Measurements from ENCODE around the gene ZC3H7B. TPM values are rescaled to one million over a fixed set of nuclear protein-coding genes. Genes with fewer than 3 reads are reported as not detected.

Gene ZC3H7B
- polyA plus RNA-seq, 3 donors, result 0.31 to 15.7 (median 0.49) TPM

GRCh38 chr22:41311487-41311886, 10.2 kb downstream of the ZC3H7B start:
- H3K9me3 ChIP-seq (replicated peaks in 1 of 2; ENCODE audit: control insufficient read depth in 1 of 2, insufficient read depth in 1 of 2, low read length in 2 of 2), result no peaks in the 10 kb centered on the region
- H4K20me1 ChIP-seq (ENCODE audit: insufficient read depth, low read length), result peaks cover 69% of the 10 kb centered on the region
- 75% methylated on average over 2 of the region's 5 CpGs for WGBS (ENCODE audit: insufficient coverage)
- Mint-ChIP-seq H3K27me3 (ENCODE audit: low read depth in 3 of 3) (peaks cover 0 to under 1% (median 0%) of the 10 kb centered on the region in 3 donors), H3K27ac (peak overlapping the region in 2 of 7 donors; percentile 58 to 75), H3K9me3 (peaks cover 0 to 2% (median 0%) of the 10 kb centered on the region in 7 donors), H3K4me1 (peaks cover 22% of the 10 kb centered on the region), H3K36me3 (peaks cover 25 to 35% of the 10 kb centered on the region in 2 donors), H3K4me3 (no peak overlapping the region)
- TF ChIP-seq CTCF (IDR thresholded peaks at IDR 0.05), result no peak
- H3K27me3 ChIP-seq (ENCODE audit: control insufficient read depth in 2 of 2, insufficient read depth in 2 of 2, low read length in 2 of 2), result no peaks in the 10 kb centered on the region
- H3K4me3 ChIP-seq (replicated peaks in 1 of 3; ENCODE audit: low read depth in 2 of 3, low read length in 3 of 3), result no peak overlapping the region
- H2AFZ ChIP-seq (ENCODE audit: insufficient read depth, low read depth, low read length, poor library complexity, severe bottlenecking), result no peak overlapping the region
- no peak for DNase-seq
- peaks cover 21 to 31% of the 10 kb centered on the region in 2 donors for H3K36me3 ChIP-seq (replicated peaks in 1 of 2; ENCODE audit: control insufficient read depth in 1 of 2, insufficient read depth in 2 of 2, low read length in 2 of 2)
- H3K4me2 ChIP-seq (replicated peaks; ENCODE audit: extremely low read depth, low read length, poor library complexity, severe bottlenecking), result no peak overlapping the region
- H3K79me2 ChIP-seq (ENCODE audit: insufficient read depth, low read length), result peaks cover 80% of the 10 kb centered on the region
- no peaks in the 10 kb centered on the region for H3K4me1 ChIP-seq (ENCODE audit: control insufficient read depth in 1 of 2, insufficient read depth in 2 of 2, low read length in 2 of 2)
- intact Hi-C loops (cut with micrococcal nuclease), result no loop called here
- no peak overlapping the region for H3K9ac ChIP-seq (ENCODE audit: insufficient read depth, low read length, poor library complexity, severe bottlenecking)
- H3K27ac ChIP-seq (ENCODE audit: low read depth in 1 of 2, low read length in 2 of 2), result no peak overlapping the region

- no peaks in the 10 kb centered on the region for H3K9me3 ChIP-seq (replicated peaks in 1 of 2; ENCODE audit: control insufficient read depth in 1 of 2, insufficient read depth in 1 of 2, low read length in 2 of 2)
- peaks cover 66% of the 10 kb centered on the region for H3K79me2 ChIP-seq (ENCODE audit: insufficient read depth, low read length)
- H3K4me2 ChIP-seq (replicated peaks; ENCODE audit: extremely low read depth, low read length, poor library complexity, severe bottlenecking), result no peak overlapping the region
- H3K4me3 Mint-ChIP-seq, result no peak overlapping the region
- no peak overlapping the region for H3K9ac ChIP-seq (ENCODE audit: insufficient read depth, low read length, poor library complexity, severe bottlenecking)
- no peak overlapping the region for H2AFZ ChIP-seq (ENCODE audit: insufficient read depth, low read depth, low read length, poor library complexity, severe bottlenecking)
- no peak overlapping the region for H3K27ac Mint-ChIP-seq
- DNase-seq, result no peak
- H4K20me1 ChIP-seq (ENCODE audit: insufficient read depth, low read length), result peaks cover 49% of the 10 kb centered on the region
- no peak overlapping the region for H3K4me3 ChIP-seq (replicated peaks in 1 of 3; ENCODE audit: low read depth in 2 of 3, low read length in 3 of 3)
- peaks cover 0 to 2% (median 0%) of the 10 kb centered on the region in 7 donors for H3K9me3 Mint-ChIP-seq
- H3K4me1 Mint-ChIP-seq, result peaks cover 7% of the 10 kb centered on the region
- no peak for TF ChIP-seq CTCF (IDR thresholded peaks at IDR 0.05)
- no peaks in the 10 kb centered on the region for H3K4me1 ChIP-seq (ENCODE audit: control insufficient read depth in 1 of 2, insufficient read depth in 2 of 2, low read length in 2 of 2)
- H3K27me3 Mint-ChIP-seq (ENCODE audit: low read depth in 3 of 3), result peaks cover 0 to 3% (median 0%) of the 10 kb centered on the region in 3 donors
- 100% methylated on average over 1 of the region's 8 CpGs for WGBS (ENCODE audit: insufficient coverage)
- no peak overlapping the region for H3K27ac ChIP-seq (ENCODE audit: low read depth in 1 of 2, low read length in 2 of 2)
- no peaks in the 10 kb centered on the region for H3K27me3 ChIP-seq (ENCODE audit: control insufficient read depth in 2 of 2, insufficient read depth in 2 of 2, low read length in 2 of 2)
- intact Hi-C loops (cut with micrococcal nuclease), result no loop called here
- peaks cover 12 to 18% of the 10 kb centered on the region in 2 donors for H3K36me3 Mint-ChIP-seq
- H3K36me3 ChIP-seq (replicated peaks in 1 of 2; ENCODE audit: control insufficient read depth in 1 of 2, insufficient read depth in 2 of 2, low read length in 2 of 2), result peaks cover 15 to 20% of the 10 kb centered on the region in 2 donors
Measured at GRCh38 chr22:41314821-41315220, 13.5 kb downstream of the ZC3H7B start.

Measured in CD14-positive monocyte (primary cell).